Immature natural killer cell (primary cell): ENCODE measurements around the gene DOC2B. TPM values are rescaled to one million over a fixed set of nuclear protein-coding genes. Genes with fewer than 3 reads are reported as not detected.
"Not testable (repeated sequence)": the region's sequence is repeated elsewhere in the genome, so short reads cannot be mapped to it uniquely, and the experiment has no call there.

Experiments
- DNase-seq, 3 donors: peaks; one replicate each; pipeline ENCODE4 v3.0.0; 2022; ENCODE audit warnings: mixed read lengths in 1 of 3
- H3K27ac Mint-ChIP-seq, 6 donors: one replicate each; pipeline ENCODE4 v1.8.0; 2020; ENCODE audit warnings: mixed read lengths in 6 of 6, mild to moderate bottlenecking in 5 of 6, inconsistent platforms in 4 of 6, moderate library complexity in 3 of 6
- H3K27me3 Mint-ChIP-seq, 3 donors: one replicate each; pipeline ENCODE4 v1.8.0; 2020 to 2021; ENCODE audit warnings: low read depth in 3 of 3, mild to moderate bottlenecking in 3 of 3, mixed read lengths in 3 of 3, moderate library complexity in 3 of 3, inconsistent platforms in 1 of 3
- H3K36me3 Mint-ChIP-seq, 3 donors: one replicate each; pipeline ENCODE4 v1.8.0; 2020; ENCODE audit warnings: mixed read lengths in 3 of 3, inconsistent platforms in 2 of 3, mild to moderate bottlenecking in 2 of 3
- H3K4me1 Mint-ChIP-seq, 2 donors: one replicate each; pipeline ENCODE4 v1.8.0; 2020; ENCODE audit warnings: inconsistent platforms in 2 of 2, mild to moderate bottlenecking in 2 of 2, mixed read lengths in 2 of 2, moderate library complexity in 1 of 2
- H3K4me3 Mint-ChIP-seq, 5 donors: one replicate each; pipeline ENCODE4 v1.8.0; 2020; ENCODE audit warnings: mild to moderate bottlenecking in 5 of 5, mixed read lengths in 5 of 5, inconsistent platforms in 3 of 5, moderate library complexity in 3 of 5
- H3K9me3 Mint-ChIP-seq, 6 donors: one replicate each; pipeline ENCODE4 v1.8.0; 2020; ENCODE audit warnings: mild to moderate bottlenecking in 6 of 6, mixed read lengths in 6 of 6, inconsistent platforms in 4 of 6, moderate library complexity in 3 of 6
- polyA plus RNA-seq, 3 donors: library from polyadenylated mRNA; unstranded; fragments of 300-500 nt; fragmentation: Illumina TruSeq; gene quantifications; one replicate each; pipeline ENCODE4 v1.2.3, GENCODE V29; 2021

The DOC2B gene
- polyA plus RNA-seq, result not detected

GRCh38 chr17:181245-182049 is at the start of gene DOC2B:
Gene DOC2B, minus strand, starts transcription at chr17:181650. Its CDS starts 171 bp downstream, at chr17:181479.
- peaks cover 0 to 9% of the 10 kb centered on the region in 2 donors for H3K4me1 Mint-ChIP-seq
- peak within 1 kb of the TSS; percentile 25 to 82 (median 53) for H3K4me3 Mint-ChIP-seq
- no peaks in the 10 kb centered on the region for H3K36me3 Mint-ChIP-seq
- H3K27me3 Mint-ChIP-seq, result peaks cover 7 to 27% (median 10%) of the 10 kb centered on the region in 3 donors
- no peaks in the 10 kb centered on the region for H3K9me3 Mint-ChIP-seq
- DNase-seq, result no peak
- H3K27ac Mint-ChIP-seq, result no peak within 1 kb of the TSS

- Mint-ChIP-seq H3K4me3 (no peak overlapping the region), H3K27ac (no peak overlapping the region), H3K9me3 (no peaks in the 10 kb centered on the region), H3K4me1 (peaks cover 0 to 12% of the 10 kb centered on the region in 2 donors), H3K27me3 (peaks cover 0 to 3% (median 0%) of the 10 kb centered on the region in 3 donors), H3K36me3 (peaks cover 0 to 3% (median 0%) of the 10 kb centered on the region in 3 donors)
- no peak for DNase-seq
These were observed 48.9 kb upstream of the DOC2B start for GRCh38 chr17:230395-230770.

- Mint-ChIP-seq H3K36me3 (peaks cover 0 to 2% (median 0%) of the 10 kb centered on the region in 3 donors), H3K4me1 (peaks cover 0 to 12% of the 10 kb centered on the region in 2 donors), H3K27me3 (peaks cover 0 to 3% (median 0%) of the 10 kb centered on the region in 3 donors), H3K9me3 (no peaks in the 10 kb centered on the region), H3K4me3 (no peak overlapping the region), H3K27ac (no peak overlapping the region)
- DNase-seq, result no peak
These were observed 48.4 kb upstream of the DOC2B start for GRCh38 chr17:229709-230394.

- Mint-ChIP-seq H3K27me3 (peaks cover 0 to 4% (median 0%) of the 10 kb centered on the region in 3 donors), H3K9me3 (no peaks in the 10 kb centered on the region), H3K4me3 (no peak overlapping the region), H3K27ac (no peak overlapping the region), H3K36me3 (no peaks in the 10 kb centered on the region), H3K4me1 (peaks cover 0 to 11% of the 10 kb centered on the region in 2 donors)
- DNase-seq, result no peak
These were observed 47.7 kb upstream of the DOC2B start for GRCh38 chr17:228951-229708.

- peaks cover 0 to 6% of the 10 kb centered on the region in 2 donors for H3K4me1 Mint-ChIP-seq
- no peaks in the 10 kb centered on the region for H3K36me3 Mint-ChIP-seq
- no peaks in the 10 kb centered on the region for H3K9me3 Mint-ChIP-seq
- no peak overlapping the region for H3K27ac Mint-ChIP-seq
- DNase-seq, result no peak
- H3K27me3 Mint-ChIP-seq, result peaks cover 0 to 4% (median 0%) of the 10 kb centered on the region in 3 donors
- H3K4me3 Mint-ChIP-seq, result no peak overlapping the region
These were observed 46.6 kb upstream of the DOC2B start for GRCh38 chr17:227946-228615.

- no peak overlapping the region for H3K27ac Mint-ChIP-seq
- H3K9me3 Mint-ChIP-seq, result no peaks in the 10 kb centered on the region
- DNase-seq, result no peak
- H3K27me3 Mint-ChIP-seq, result peaks cover 0 to 1% (median 0%) of the 10 kb centered on the region in 3 donors
- no peak overlapping the region for H3K4me3 Mint-ChIP-seq
- no peaks in the 10 kb centered on the region for H3K4me1 Mint-ChIP-seq
- H3K36me3 Mint-ChIP-seq, result no peaks in the 10 kb centered on the region
These were observed 45.9 kb upstream of the DOC2B start for GRCh38 chr17:227078-227945.

GRCh38 chr17:226108-227077 is 44.9 kb upstream of the DOC2B start:
- no peak for DNase-seq
- H3K4me1 Mint-ChIP-seq, result no peaks in the 10 kb centered on the region
- peaks cover 0 to 1% (median 0%) of the 10 kb centered on the region in 3 donors for H3K27me3 Mint-ChIP-seq
- no peak overlapping the region for H3K27ac Mint-ChIP-seq
- H3K36me3 Mint-ChIP-seq, result no peaks in the 10 kb centered on the region
- H3K9me3 Mint-ChIP-seq, result no peaks in the 10 kb centered on the region
- H3K4me3 Mint-ChIP-seq, result no peak overlapping the region

GRCh38 chr17:225551-225950 is 44.1 kb upstream of the DOC2B start:
- no peaks in the 10 kb centered on the region for H3K4me1 Mint-ChIP-seq
- H3K9me3 Mint-ChIP-seq, result no peaks in the 10 kb centered on the region
- no peak overlapping the region for H3K27ac Mint-ChIP-seq
- H3K27me3 Mint-ChIP-seq, result peaks cover 0 to 1% (median 0%) of the 10 kb centered on the region in 3 donors
- H3K36me3 Mint-ChIP-seq, result no peaks in the 10 kb centered on the region
- no peak for DNase-seq
- no peak overlapping the region for H3K4me3 Mint-ChIP-seq

GRCh38 chr17:224576-224975 is 43.1 kb upstream of the DOC2B start:
- not testable (repeated sequence) for H3K36me3 Mint-ChIP-seq, H3K27me3 Mint-ChIP-seq, H3K4me3 Mint-ChIP-seq, DNase-seq, H3K4me1 Mint-ChIP-seq, H3K9me3 Mint-ChIP-seq, H3K27ac Mint-ChIP-seq

- Mint-ChIP-seq H3K9me3 (no peaks in the 10 kb centered on the region), H3K4me3 (no peak overlapping the region), H3K4me1 (no peaks in the 10 kb centered on the region), H3K27me3 (peaks cover 0 to 1% (median 0%) of the 10 kb centered on the region in 3 donors), H3K36me3 (no peaks in the 10 kb centered on the region), H3K27ac (no peak overlapping the region)
- no peak for DNase-seq
These were observed 42.4 kb upstream of the DOC2B start for GRCh38 chr17:223723-224471.

GRCh38 chr17:222172-222571 is 40.7 kb upstream of the DOC2B start:
- Mint-ChIP-seq H3K27ac (no peak overlapping the region), H3K9me3 (no peaks in the 10 kb centered on the region), H3K36me3 (no peaks in the 10 kb centered on the region), H3K4me1 (no peaks in the 10 kb centered on the region), H3K27me3 (peaks cover 0 to 1% (median 0%) of the 10 kb centered on the region in 3 donors), H3K4me3 (no peak overlapping the region)
- no peak for DNase-seq
